GM12873 (cell line): ENCODE measurements around the gene ZSWIM4.

Experiments
- CTCF ChIP-seq: IDR thresholded peaks from 2 replicates; pipeline ENCODE4 v1.5.1; 2012; ENCODE audit warnings: low read depth, mild to moderate bottlenecking, moderate library complexity, low read length, control low read depth; ENCODE audit not compliant: insufficient read depth; ENCODE audit errors: missing control alignments

The ZSWIM4 gene

GRCh38 chr19:13766095-13766481, 29.2 kb upstream of the ZSWIM4 start:
- TF ChIP-seq CTCF = no peak

DNA sequence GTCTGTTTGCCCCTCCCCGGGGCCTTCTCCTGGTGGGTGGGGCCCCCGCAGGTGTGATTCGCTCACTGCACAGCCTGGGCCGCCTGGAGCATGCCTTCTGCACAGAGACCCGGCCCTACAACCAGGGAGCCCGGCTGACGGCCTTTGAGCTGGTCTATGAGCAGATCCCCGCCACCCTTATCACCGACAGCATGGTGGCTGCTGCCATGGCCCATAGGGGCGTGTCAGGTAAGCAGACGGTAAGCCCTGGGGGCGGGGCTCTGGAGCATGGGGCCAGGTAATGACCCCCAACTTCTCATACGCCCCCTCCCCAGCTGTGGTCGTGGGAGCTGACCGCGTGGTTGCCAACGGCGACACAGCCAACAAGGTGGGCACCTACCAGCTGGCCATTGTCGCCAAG, 26.7 kb upstream of the ZSWIM4 start:
- no peak for TF ChIP-seq CTCF

DNA sequence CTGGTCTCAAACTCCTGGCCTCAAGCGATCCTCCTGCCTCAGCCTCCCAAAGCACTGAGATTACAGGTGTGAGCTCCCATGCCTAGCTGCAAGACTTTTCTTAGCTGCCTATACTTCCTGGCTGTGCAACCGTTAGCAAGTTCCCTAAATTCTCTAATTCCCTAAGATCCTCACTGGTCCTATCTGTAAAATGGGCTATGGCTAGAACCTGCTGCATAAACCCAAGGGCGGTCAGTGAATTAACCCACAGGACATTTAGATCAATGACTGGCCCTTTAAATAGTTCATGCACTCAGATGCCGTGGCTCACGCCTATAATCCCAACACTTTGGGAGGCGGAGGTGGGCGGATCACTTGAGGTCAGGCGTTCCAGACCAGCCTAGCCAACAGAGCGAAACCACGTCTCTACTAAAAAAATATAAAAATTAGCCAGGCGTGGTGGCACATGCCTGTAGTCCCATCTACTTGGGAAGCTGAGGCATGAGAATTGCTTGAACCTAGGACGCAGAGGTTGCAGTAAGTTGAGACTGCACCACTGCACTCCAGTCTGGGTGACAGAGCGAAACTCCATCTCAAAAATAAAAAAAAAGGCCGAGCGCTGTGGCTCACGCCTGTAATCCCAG, 25.1 kb upstream of the ZSWIM4 start:
- no peak for TF ChIP-seq CTCF

DNA sequence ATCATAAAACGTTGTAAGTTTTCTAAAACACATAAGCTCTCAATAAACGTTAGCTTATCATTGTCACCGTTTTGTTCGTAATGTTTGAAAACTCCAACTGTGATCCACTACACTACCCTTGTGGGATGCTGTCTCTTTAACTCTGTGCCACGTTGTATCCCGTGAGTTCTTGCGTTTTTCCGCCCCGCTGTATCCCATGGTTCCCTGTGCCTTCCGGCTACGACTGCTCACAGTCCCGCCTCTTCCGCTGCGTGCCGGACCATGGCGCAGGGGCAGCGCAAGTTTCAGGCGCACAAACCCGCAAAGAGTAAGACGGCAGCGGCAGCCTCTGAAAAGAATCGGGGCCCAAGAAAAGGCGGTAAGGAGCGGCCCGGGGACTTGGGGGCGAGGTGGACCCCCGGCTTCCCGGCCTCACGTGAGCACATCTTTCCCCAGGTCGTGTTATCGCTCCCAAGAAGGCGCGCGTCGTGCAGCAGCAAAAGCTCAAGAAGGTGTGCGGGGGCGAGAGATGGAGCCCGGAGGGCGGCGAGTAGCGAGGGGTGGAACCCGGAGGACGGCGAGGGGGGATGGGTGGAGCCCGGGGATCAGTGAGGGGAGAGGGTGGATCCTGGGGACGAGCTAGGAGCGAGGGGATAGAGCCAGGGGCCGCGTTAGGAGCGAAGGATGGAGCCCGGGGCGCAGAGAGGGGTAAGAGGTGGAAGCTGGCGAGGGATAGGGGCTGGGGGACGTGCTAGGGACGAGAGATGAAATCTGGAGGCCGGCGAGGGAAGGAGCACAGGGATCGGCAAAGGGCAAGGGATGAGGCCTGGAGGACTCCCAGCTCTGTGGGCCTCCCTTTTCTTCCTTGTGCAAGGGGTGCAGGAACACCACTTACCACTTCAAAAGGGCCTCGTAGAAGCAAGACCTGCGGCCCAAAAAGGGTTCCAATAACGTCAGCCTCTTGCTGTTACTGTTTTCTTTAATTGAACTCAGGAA, 20.7 kb upstream of the ZSWIM4 start, which contains the start of gene C19orf53:
C19orf53 (plus strand) TSS at position 240 of the 975 bp plus-strand sequence; CDS start at position 262, 22 bp downstream.
- no peak for TF ChIP-seq CTCF

DNA sequence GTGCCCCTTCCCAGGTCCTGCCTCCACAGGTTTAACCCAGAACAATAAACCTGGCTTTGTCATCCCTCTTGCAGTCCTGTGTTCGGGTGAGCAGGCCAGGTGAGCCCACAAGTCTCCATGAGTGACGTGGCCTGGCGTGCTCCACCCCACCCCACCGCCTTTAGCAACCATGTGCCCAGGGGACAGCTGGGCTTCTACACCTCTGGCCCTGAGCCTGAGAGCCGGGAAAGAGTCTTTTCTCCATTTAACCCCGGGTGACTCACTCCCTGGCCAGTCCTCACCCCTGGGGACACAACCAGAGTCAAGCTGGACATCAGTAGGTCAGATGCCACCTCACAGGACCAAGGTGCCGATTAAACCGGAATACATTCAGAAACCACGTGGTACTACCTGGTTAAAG, 16.8 kb upstream of the ZSWIM4 start:
- no peak for TF ChIP-seq CTCF

DNA sequence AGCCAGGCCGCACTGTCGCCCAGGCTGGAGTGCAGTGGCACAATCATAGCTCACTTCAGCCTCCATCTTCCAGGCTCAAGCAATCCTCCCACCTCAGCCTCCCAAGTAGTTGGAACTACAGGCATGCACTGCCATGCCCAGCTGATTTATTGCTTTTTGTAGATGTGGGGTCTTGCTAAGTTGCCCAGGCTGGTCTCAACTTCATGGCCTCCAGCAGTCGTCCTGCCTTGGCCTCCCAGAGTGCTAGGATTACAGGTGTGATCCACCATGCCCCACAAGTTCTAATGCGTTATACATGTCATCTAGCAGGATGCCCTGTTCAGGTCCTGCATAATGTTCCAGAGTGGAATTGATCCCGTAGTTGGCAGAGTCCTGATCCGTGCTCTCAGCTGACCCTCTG, 16.4 kb upstream of the ZSWIM4 start:
- TF ChIP-seq CTCF = no peak

DNA sequence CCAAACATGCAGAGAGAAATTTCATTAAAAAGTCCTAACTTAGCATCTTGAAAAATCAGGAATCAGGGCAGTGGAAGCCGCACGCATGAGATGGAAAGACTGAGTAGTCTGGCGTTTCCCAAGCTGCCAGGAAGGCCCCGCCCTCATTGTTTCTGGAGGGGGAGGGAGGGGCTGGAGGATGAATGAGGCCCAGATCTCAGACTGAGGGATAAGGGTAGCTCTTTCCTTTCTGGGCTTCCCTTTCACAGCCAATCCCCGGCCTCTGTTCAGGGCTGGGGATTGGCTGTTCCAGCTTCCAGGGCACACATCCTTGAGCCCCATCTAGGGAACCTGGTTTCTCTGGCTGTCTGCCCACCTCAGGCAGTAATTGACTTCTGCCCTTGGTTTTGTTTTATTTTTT, 13.7 kb upstream of the ZSWIM4 start:
- no peak for TF ChIP-seq CTCF
